DOHH2 (cell line): ENCODE results near the gene ARHGAP22.

Experiments
- H3F3A ChIP-seq: fragments of 200-600 bp; sonication (generic), shearing (Covaris generic); 2 replicates; pipeline ENCODE4 v1.6.0; 2016; ENCODE audit warnings: antibody characterized with exemption, mild to moderate bottlenecking; ENCODE audit not compliant: control insufficient read depth, insufficient read depth
- H3K27ac ChIP-seq: fragments of 200-600 bp; sonication (generic); 2 replicates; pipeline ENCODE4 v1.5.1; 2014; ENCODE audit warnings: low read depth, mild to moderate bottlenecking, low read length, moderate library complexity
- H3K27me3 ChIP-seq: fragments of 200-600 bp; sonication (generic); 2 replicates; pipeline ENCODE4 v1.6.1; 2014; ENCODE audit warnings: mild to moderate bottlenecking, low read length, mixed read lengths; ENCODE audit not compliant: control insufficient read depth
- H3K36me3 ChIP-seq: fragments of 200-600 bp; sonication (generic); 2 replicates; pipeline ENCODE4 v1.6.1; 2014; ENCODE audit warnings: mild to moderate bottlenecking, low read length, moderate library complexity, mixed read lengths; ENCODE audit not compliant: control insufficient read depth
- H3K4me1 ChIP-seq: fragments of 200-600 bp; sonication (generic); 2 replicates; pipeline ENCODE4 v1.6.1; 2014; ENCODE audit warnings: mild to moderate bottlenecking, low read length, mixed read lengths; ENCODE audit not compliant: control insufficient read depth
- H3K4me2 ChIP-seq: fragments of 200-600 bp; sonication (generic); 2 replicates; pipeline ENCODE4 v1.6.0; 2014; ENCODE audit warnings: mild to moderate bottlenecking, low read length, moderate library complexity
- H3K4me3 ChIP-seq: fragments of 200-600 bp; sonication (generic); 2 replicates; pipeline ENCODE4 v1.5.1; 2014; ENCODE audit warnings: mild to moderate bottlenecking, low read length, mixed read lengths
- H3K79me2 ChIP-seq: fragments of 200-600 bp; sonication (generic); 2 replicates; pipeline ENCODE4 v1.6.1; 2014; ENCODE audit warnings: mild to moderate bottlenecking, low read length, mixed read lengths; ENCODE audit not compliant: control insufficient read depth
- H3K9me2 ChIP-seq: fragments of 200-600 bp; sonication (generic); replicated peaks from 2 replicates; pipeline ENCODE4 v1.6.1; 2014; ENCODE audit warnings: mild to moderate bottlenecking, low read length, mixed read lengths; ENCODE audit not compliant: control insufficient read depth
- H3K9me3 ChIP-seq: fragments of 200-600 bp; sonication (generic); 2 replicates; pipeline ENCODE4 v1.6.1; 2014; ENCODE audit warnings: antibody characterized with exemption, low read length, mixed read lengths; ENCODE audit not compliant: control insufficient read depth, insufficient read depth
- H4K20me1 ChIP-seq: fragments of 200-600 bp; sonication (generic); 2 replicates; pipeline ENCODE4 v1.6.0; 2014; ENCODE audit warnings: low read depth, mild to moderate bottlenecking, antibody characterized with exemption, low read length, moderate library complexity; ENCODE audit not compliant: control insufficient read depth, insufficient read depth
- EZH2phosphoT487 ChIP-seq: fragments of 200-600 bp; sonication (generic); IDR thresholded peaks from 2 replicates; pipeline ENCODE4 v1.6.1; 2017; ENCODE audit warnings: borderline replicate concordance, mild to moderate bottlenecking, antibody characterized with exemption, low read length, moderate library complexity, mixed read lengths
- TF ChIP-seq, protein P1 (sequence below): fragments of 200-600 bp; sonication (generic); IDR thresholded peaks from one replicate; pipeline ENCODE4 v1.5.1; 2014; ENCODE audit warnings: antibody characterized with exemption, mild to moderate bottlenecking, low read depth, low read length; ENCODE audit not compliant: poor library complexity, severe bottlenecking

Gene ARHGAP22

DNA sequence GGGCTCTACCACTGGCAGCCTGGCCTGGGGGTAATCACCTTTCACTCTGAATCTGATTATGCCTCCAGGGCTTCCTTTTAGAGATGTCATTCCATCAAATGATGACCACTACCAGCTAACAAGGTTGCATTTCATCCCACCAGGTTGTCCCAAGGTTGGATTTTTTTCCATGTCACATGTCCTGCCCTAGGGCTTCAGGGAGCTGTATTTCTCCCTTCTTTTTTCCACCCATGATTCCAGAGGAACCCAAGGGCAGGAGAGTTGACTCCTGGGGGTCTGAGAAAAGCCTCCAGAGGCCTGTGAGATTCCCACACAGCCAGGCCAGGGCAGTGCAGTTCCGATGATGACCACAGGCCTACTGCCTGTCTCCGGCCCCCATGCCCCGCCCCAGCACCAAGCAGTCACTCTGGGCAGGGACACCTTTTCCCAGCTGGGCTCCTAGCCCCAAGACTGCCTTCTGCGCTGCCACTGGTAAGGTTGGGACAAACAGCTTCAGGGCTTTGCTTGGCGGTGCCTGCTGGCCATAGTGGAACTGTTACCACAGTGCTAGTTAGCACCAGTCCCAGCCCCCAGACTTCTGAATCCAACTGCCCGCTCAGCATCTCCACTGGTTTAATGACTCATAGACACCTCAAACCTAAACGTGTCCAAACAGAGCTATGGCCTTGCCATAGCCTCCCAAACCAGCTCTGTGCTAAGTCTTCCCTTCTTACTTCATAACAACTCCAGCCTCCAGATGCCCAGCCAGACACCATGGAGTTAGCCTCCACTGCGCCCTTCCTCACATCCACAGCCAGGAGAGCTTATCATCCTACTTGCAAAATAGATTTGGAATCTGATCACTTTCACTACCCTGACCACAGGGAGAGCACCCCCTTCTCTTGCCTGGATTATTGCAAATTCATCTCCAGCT lies 133.7 kb downstream of the ARHGAP22 start:
- Histone ChIP-seq H4K20me1 (no peaks in the 10 kb centered on the region), H3K9me3 (no peaks in the 10 kb centered on the region), H3F3A (no peaks in the 10 kb centered on the region), H3K27me3 (peaks cover 9% of the 10 kb centered on the region), H3K27ac (no peak overlapping the region), H3K36me3 (no peaks in the 10 kb centered on the region), H3K4me2 (no peak overlapping the region), H3K79me2 (no peaks in the 10 kb centered on the region), H3K4me3 (no peak overlapping the region), H3K4me1 (no peaks in the 10 kb centered on the region), H3K9me2 (no peaks in the 10 kb centered on the region)
- TF ChIP-seq EZH2phosphoT487 = no peak
- TF ChIP-seq, protein P1, sequence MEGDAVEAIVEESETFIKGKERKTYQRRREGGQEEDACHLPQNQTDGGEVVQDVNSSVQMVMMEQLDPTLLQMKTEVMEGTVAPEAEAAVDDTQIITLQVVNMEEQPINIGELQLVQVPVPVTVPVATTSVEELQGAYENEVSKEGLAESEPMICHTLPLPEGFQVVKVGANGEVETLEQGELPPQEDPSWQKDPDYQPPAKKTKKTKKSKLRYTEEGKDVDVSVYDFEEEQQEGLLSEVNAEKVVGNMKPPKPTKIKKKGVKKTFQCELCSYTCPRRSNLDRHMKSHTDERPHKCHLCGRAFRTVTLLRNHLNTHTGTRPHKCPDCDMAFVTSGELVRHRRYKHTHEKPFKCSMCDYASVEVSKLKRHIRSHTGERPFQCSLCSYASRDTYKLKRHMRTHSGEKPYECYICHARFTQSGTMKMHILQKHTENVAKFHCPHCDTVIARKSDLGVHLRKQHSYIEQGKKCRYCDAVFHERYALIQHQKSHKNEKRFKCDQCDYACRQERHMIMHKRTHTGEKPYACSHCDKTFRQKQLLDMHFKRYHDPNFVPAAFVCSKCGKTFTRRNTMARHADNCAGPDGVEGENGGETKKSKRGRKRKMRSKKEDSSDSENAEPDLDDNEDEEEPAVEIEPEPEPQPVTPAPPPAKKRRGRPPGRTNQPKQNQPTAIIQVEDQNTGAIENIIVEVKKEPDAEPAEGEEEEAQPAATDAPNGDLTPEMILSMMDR = no peak

DNA sequence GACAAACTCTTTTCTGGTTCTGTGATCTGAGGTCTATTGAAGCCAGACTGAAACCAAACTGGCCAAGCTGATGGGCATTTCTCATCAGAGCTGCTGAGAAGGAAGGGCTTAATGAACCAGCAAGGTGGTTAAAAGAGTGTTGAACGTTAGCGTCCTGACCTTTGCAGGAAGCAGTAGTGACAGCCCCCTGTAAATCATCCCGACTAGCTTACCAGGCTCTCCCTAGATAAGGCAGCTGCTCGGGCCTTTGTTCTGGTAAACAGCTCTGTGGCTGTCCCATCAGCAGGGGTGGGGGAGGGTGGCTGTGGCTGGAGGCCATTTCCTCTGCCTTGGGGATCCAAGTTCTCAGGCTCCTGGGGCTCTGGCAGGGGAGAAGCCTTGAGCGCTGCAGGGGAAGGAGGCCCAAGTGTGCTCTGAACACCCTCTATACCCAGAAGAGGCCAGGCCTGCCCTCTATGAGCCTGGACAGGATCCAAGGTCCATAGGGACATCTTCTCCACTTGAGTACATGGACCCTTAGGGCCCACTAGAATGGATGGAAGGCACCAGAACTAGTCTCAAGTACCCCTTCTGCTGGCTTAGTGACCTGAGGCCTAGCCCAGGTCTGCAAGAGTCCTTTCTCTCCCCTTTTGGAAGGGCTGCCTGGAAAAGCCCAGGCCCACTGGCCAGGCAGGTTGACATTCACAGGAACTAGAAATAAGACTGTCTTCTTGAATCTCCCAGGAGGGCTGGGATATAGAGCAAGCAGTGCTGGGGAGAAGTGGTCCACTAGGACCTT lies 134.6 kb downstream of the ARHGAP22 start:
- Histone ChIP-seq H4K20me1 (no peaks in the 10 kb centered on the region), H3K79me2 (no peaks in the 10 kb centered on the region), H3K9me2 (no peaks in the 10 kb centered on the region), H3K9me3 (no peaks in the 10 kb centered on the region), H3K27ac (no peak overlapping the region), H3K4me3 (no peak overlapping the region), H3K4me2 (no peak overlapping the region), H3K27me3 (peaks cover 4% of the 10 kb centered on the region; the same call in 1 of the 2 replicates), H3K4me1 (no peaks in the 10 kb centered on the region), H3F3A (no peaks in the 10 kb centered on the region), H3K36me3 (no peaks in the 10 kb centered on the region)
- TF ChIP-seq, protein P1 = no peak
- no peak for TF ChIP-seq EZH2phosphoT487

DNA sequence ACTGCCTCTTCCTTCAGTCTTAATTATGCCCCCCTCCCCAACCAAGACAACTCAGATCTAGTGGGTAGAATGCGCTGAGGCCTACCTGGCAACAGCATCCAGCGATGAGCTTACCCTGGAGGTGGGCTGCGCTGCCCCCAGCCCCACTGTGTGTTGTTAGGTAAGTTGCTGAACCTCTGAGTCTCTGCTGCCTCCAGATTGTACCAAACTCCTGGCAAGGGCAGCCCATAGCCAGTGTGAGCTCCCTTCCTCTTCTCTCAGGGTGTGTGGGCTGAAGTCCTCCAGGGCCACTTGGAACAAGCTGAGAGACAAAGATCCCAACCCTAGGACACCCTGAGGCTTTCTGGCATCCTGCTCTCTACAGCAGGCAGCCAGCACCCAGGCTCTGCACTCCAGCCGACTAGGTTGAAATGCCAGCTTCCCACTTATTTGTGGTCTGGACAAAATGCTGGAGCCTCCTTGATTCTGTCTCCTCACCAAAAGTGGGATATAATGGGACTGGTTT lies 135.3 kb downstream of the ARHGAP22 start:
- Histone ChIP-seq H3K27me3 (0 out of 2 replicates have a peak, but pooled peaks cover 2% of the 10 kb centered on the region), H3K4me1 (no peaks in the 10 kb centered on the region), H3K9me2 (no peaks in the 10 kb centered on the region), H4K20me1 (no peaks in the 10 kb centered on the region), H3K4me3 (no peak overlapping the region), H3K36me3 (no peaks in the 10 kb centered on the region), H3K27ac (no peak overlapping the region), H3K79me2 (no peaks in the 10 kb centered on the region), H3F3A (no peaks in the 10 kb centered on the region), H3K9me3 (no peaks in the 10 kb centered on the region), H3K4me2 (no peak overlapping the region)
- TF ChIP-seq, protein P1 = no peak
- no peak for TF ChIP-seq EZH2phosphoT487
